Lung (tissue), 12 donors: ENCODE measurements around the gene SH3RF2. TPM values are rescaled to one million over a fixed set of nuclear protein-coding genes. Genes with fewer than 3 reads are reported as not detected.
"Not testable (repeated sequence)": the region's sequence is repeated elsewhere in the genome, so short reads cannot be mapped to it uniquely, and the experiment has no call there.

Experiments used
- ATAC-seq: fragments of 200-7000 bp; cut with Tn5 transposase; one replicate; pipeline ENCODE4 v1.9.1; 2020; ENCODE audit warnings: moderate number of reproducible peaks; ENCODE audit not compliant: insufficient read depth, low FRiP score
- DNase-seq, 3 donors: peaks; one replicate each; pipeline ENCODE4 v3.0.0-alpha.2; 2013 to 2017
- H3K27ac ChIP-seq, 2 donors: one replicate each; pipeline ENCODE4 v1.5.1; 2013; ENCODE audit warnings: mild to moderate bottlenecking in 2 of 2, moderate library complexity in 2 of 2, control low read depth in 1 of 2, inconsistent platforms in 1 of 2, low read depth in 1 of 2, low read length in 1 of 2
- H3K27me3 ChIP-seq, 3 donors: one replicate each; pipeline ENCODE4 v1.5.1; 2013; ENCODE audit warnings: low read length in 2 of 3; ENCODE audit not compliant: control insufficient read depth in 3 of 3, insufficient read depth in 3 of 3
- H3K36me3 ChIP-seq, 4 donors: one replicate each; pipeline ENCODE4 v1.5.1; 2013; ENCODE audit warnings: low read length in 4 of 4, mild to moderate bottlenecking in 1 of 4, moderate library complexity in 1 of 4; ENCODE audit not compliant: control insufficient read depth in 4 of 4, insufficient read depth in 4 of 4
- H3K4me1 ChIP-seq, 5 donors: one replicate each; pipeline ENCODE4 v1.5.1; 2013; ENCODE audit warnings: low read length in 5 of 5, mild to moderate bottlenecking in 2 of 5, moderate library complexity in 1 of 5; ENCODE audit not compliant: control insufficient read depth in 5 of 5, insufficient read depth in 5 of 5
- H3K4me3 ChIP-seq: one replicate; pipeline ENCODE4 v1.5.1; 2013; ENCODE audit warnings: mild to moderate bottlenecking, control low read depth, moderate library complexity
- H3K9ac ChIP-seq, 2 donors: one replicate each; pipeline ENCODE4 v1.5.1; 2013; ENCODE audit warnings: low read length in 2 of 2, control low read depth in 1 of 2; ENCODE audit not compliant: insufficient read depth in 1 of 2
- H3K9me3 ChIP-seq, 4 donors: one replicate each; pipeline ENCODE4 v1.5.1; 2013; ENCODE audit warnings: low read length in 3 of 4, mild to moderate bottlenecking in 1 of 4, moderate library complexity in 1 of 4; ENCODE audit not compliant: control insufficient read depth in 4 of 4, insufficient read depth in 3 of 4
- WGBS, 2 donors: extraction: QIAGEN DNeasy Blood & Tissue Kit; methylation state at CpG; one replicate each; pipeline ENCODE4 v1.1.7; 2013; 5-methylcytosine and 5-hydroxymethylcytosine counted together
- polyA plus RNA-seq, 2 donors: library from polyadenylated mRNA; stranded (reverse); fragments of 200-250 nt; gene quantifications; one replicate each; pipeline ENCODE4 v1.2.1, GENCODE V29; 2013
- total RNA-seq, 2 donors: library from RNA; depleted of rRNA in 1 of 2; stranded (reverse); fragments of >200 nt in 1 of 2; gene quantifications; one replicate each; pipeline ENCODE4 v1.2.1, GENCODE V29; 2014 to 2021
- TF ChIP-seq, protein P1 (sequence below): IDR thresholded peaks from 2 replicates; pipeline ENCODE4 v1.5.1; 2012; ENCODE audit warnings: mild to moderate bottlenecking; ENCODE audit errors: control extremely low read depth, extremely low read depth
- donor health status: control.
- donor health status: control.
- donor health status: Bipolar disorder and iron deficiency.
- donor health status: healthy.
- donor health status: DM: yes; HTN: yes; CAD: no.

SH3RF2 gene
- total and polyA plus RNA-seq, 4 donors: 1.3 to 14.3 (median 5.0) TPM

GRCh38 chr5:145948921-145949320, 12.5 kb downstream of the SH3RF2 start:
- Histone ChIP-seq H3K36me3 (no peaks in the 10 kb centered on the region), H3K27me3 (peaks cover 0 to 24% (median 0%) of the 10 kb centered on the region in 3 donors), H3K27ac (no peak overlapping the region), H3K4me3 (no peak overlapping the region), H3K4me1 (peaks cover 0 to 7% (median 0%) of the 10 kb centered on the region in 5 donors), H3K9ac (no peak overlapping the region), H3K9me3 (no peaks in the 10 kb centered on the region)
- ATAC-seq: no peak
- DNase-seq: no peak
- 80 to 89% methylated on average over 6 of the region's 6 CpGs for WGBS, 2 donors
- TF ChIP-seq, protein P1, sequence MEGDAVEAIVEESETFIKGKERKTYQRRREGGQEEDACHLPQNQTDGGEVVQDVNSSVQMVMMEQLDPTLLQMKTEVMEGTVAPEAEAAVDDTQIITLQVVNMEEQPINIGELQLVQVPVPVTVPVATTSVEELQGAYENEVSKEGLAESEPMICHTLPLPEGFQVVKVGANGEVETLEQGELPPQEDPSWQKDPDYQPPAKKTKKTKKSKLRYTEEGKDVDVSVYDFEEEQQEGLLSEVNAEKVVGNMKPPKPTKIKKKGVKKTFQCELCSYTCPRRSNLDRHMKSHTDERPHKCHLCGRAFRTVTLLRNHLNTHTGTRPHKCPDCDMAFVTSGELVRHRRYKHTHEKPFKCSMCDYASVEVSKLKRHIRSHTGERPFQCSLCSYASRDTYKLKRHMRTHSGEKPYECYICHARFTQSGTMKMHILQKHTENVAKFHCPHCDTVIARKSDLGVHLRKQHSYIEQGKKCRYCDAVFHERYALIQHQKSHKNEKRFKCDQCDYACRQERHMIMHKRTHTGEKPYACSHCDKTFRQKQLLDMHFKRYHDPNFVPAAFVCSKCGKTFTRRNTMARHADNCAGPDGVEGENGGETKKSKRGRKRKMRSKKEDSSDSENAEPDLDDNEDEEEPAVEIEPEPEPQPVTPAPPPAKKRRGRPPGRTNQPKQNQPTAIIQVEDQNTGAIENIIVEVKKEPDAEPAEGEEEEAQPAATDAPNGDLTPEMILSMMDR: no peak

- Histone ChIP-seq H3K27me3 (peaks cover 0 to 24% (median 0%) of the 10 kb centered on the region in 3 donors), H3K4me1 (peaks cover 0 to 7% (median 0%) of the 10 kb centered on the region in 5 donors), H3K9me3 (no peaks in the 10 kb centered on the region), H3K36me3 (no peaks in the 10 kb centered on the region), H3K9ac (no peak overlapping the region), H3K27ac (no peak overlapping the region), H3K4me3 (no peak overlapping the region)
- 63 to 70% methylated on average over 2 of the region's 2 CpGs for WGBS, 2 donors
- ATAC-seq (no peak), DNase-seq (no peak)
- TF ChIP-seq, protein P1: no peak
Measured at GRCh38 chr5:145949474-145949873, 13.1 kb downstream of the SH3RF2 start.

DNA sequence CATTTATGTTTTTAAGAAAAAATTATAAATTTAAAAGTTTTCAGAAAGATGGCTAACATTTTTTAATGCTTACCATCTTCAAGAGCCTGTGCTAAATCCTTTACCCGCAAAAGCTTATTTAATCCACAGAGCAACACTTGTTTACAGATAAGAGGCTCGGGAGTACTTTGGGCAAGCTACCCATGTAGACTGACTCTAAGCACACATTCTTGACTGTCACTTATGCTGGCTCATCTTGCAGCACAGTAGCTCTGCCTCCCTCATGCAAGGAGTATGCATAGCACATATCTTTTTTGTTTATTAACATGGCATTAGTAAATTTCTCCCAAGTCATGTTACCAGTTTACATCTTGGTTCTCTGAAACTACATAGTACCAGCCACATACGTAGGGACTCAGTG, 14.7 kb downstream of the SH3RF2 start:
- no peak overlapping the region for H3K27ac ChIP-seq
- peaks cover 0 to 4% (median 0%) of the 10 kb centered on the region in 5 donors for H3K4me1 ChIP-seq
- H3K9ac ChIP-seq: no peak overlapping the region
- H3K9me3 ChIP-seq: no peaks in the 10 kb centered on the region
- 53 to 73% methylated on average over 3 of the region's 3 CpGs for WGBS, 2 donors
- TF ChIP-seq, protein P1: no peak
- peaks cover 0 to 27% (median 0%) of the 10 kb centered on the region in 3 donors for H3K27me3 ChIP-seq
- no peak overlapping the region for H3K4me3 ChIP-seq
- DNase-seq (peak in 1 of 3 donors; percentile 29), ATAC-seq (no peak)
- H3K36me3 ChIP-seq: no peaks in the 10 kb centered on the region

GRCh38 chr5:145953202-145953601, 16.8 kb downstream of the SH3RF2 start:
- TF ChIP-seq, protein P1: no peak
- ATAC-seq (no peak), DNase-seq (no peak)
- Histone ChIP-seq H3K36me3 (no peaks in the 10 kb centered on the region), H3K4me3 (no peak overlapping the region), H3K9me3 (no peaks in the 10 kb centered on the region), H3K27me3 (peaks cover 0 to 27% (median 0%) of the 10 kb centered on the region in 3 donors), H3K9ac (no peak overlapping the region), H3K27ac (no peak overlapping the region), H3K4me1 (peaks cover 0 to 4% (median 0%) of the 10 kb centered on the region in 5 donors)
- WGBS, 2 donors: 66 to 84% methylated on average over 2 of the region's 2 CpGs

GRCh38 chr5:145954140-145954539, 17.8 kb downstream of the SH3RF2 start:
- H3K36me3 ChIP-seq, H3K4me3 ChIP-seq, ATAC-seq, H3K4me1 ChIP-seq, H3K9me3 ChIP-seq, DNase-seq, H3K9ac ChIP-seq, H3K27ac ChIP-seq: not testable (repeated sequence)
- 92 to 96% methylated on average over 3 of the region's 3 CpGs for WGBS, 2 donors
- H3K27me3 ChIP-seq: peaks cover 0 to 18% (median 3%) of the 10 kb centered on the region in 3 donors
